K562 (cell line): ENCODE measurements around the gene PRKCE. TPM values are rescaled to one million over a fixed set of nuclear protein-coding genes. Genes with fewer than 3 reads are reported as not detected.
A peak's percentile ranks its signal among the peaks of the same experiment; 100 is the strongest.

Experiments used
- ATAC-seq: fragments of 200-7000 bp; cut with Tn5 transposase; 3 replicates; pipeline ENCODE4 v1.9.1; 2020; ENCODE audit warnings: moderate library complexity
- BruUV-seq: library from RNA; stranded (reverse); fragments of 400-500 nt; replicated peaks from 2 replicates; lab custom pipeline; 2021; lab: Mats Ljungman, UMichigan
- CTCF ChIA-PET: fragments of 300-600 bp; formaldehyde crosslinking; extraction: SDS; loops from one replicate; lab custom pipeline; 2021; ENCODE audit warnings: low intra/inter-chr PET ratio; lab: Yijun Ruan, JAX
- POLR2A ChIA-PET: fragments of 300-600, 350-650 bp; sonication (Branson Sonifier 250); formaldehyde crosslinking; extraction: SDS; loops from one replicate; lab custom pipeline; 2021; ENCODE audit warnings: antibody characterized with exemption, inconsistent platforms; lab: Yijun Ruan, JAX
- DNase-seq, 4 experiments: peaks; one replicate each; pipeline versions ENCODE4 v3.0.0 to v3.0.0-alpha.2; 2011 to 2018; ENCODE audit warnings: low spot score in 3 of 4, mixed read lengths in 3 of 4; ENCODE audit errors: extremely low read depth in 1 of 4
- FAIRE-seq: peaks from 2 replicates; lab custom pipeline; 2011; peaks lifted over from hg19 to GRCh38; lab: Jason Lieb, UNC
- H2AFZ ChIP-seq: 2 replicates; pipeline ENCODE4 v1.6.0; 2011; ENCODE audit warnings: low read depth, low read length, control low read depth, inconsistent platforms
- H3K27ac ChIP-seq: fragments of 200-600 bp; 3 replicates; pipeline ENCODE4 v1.8.0; 2011; ENCODE audit warnings: low read depth, mild to moderate bottlenecking, control low read depth, inconsistent platforms, low read length, moderate library complexity, mixed read lengths; ENCODE audit errors: extremely low read depth
- H3K27me3 ChIP-seq, 2 experiments: fragments of 300-600 bp in 1 of 2; 2 replicates in 1 of 2; 3 replicates in 1 of 2; pipeline versions ENCODE4 v1.6.0 to v1.8.0; 2011; ENCODE audit warnings: inconsistent platforms in 2 of 2, low read length in 2 of 2, mild to moderate bottlenecking in 1 of 2, mixed read lengths in 1 of 2, moderate library complexity in 1 of 2; ENCODE audit not compliant: control insufficient read depth in 2 of 2, insufficient read depth in 2 of 2
- H3K36me3 ChIP-seq: fragments of 300-600 bp; 3 replicates; pipeline ENCODE4 v1.8.0; 2011; ENCODE audit warnings: mild to moderate bottlenecking, low read length, inconsistent platforms; ENCODE audit not compliant: control insufficient read depth, insufficient read depth
- H3K4me1 ChIP-seq, 2 experiments: fragments of 200-600 bp in 1 of 2; replicated peaks in 1 of 2; 2 replicates in 1 of 2; 3 replicates in 1 of 2; pipeline versions ENCODE4 v1.5.1 to v1.8.0; 2011; ENCODE audit warnings: inconsistent platforms in 2 of 2, low read length in 2 of 2, mild to moderate bottlenecking in 1 of 2, mixed read lengths in 1 of 2, moderate library complexity in 1 of 2; ENCODE audit not compliant: control insufficient read depth in 2 of 2, insufficient read depth in 2 of 2
- H3K4me2 ChIP-seq: 2 replicates; pipeline ENCODE4 v1.6.1; 2011; ENCODE audit warnings: low read length, control low read depth, inconsistent platforms, mixed read lengths; ENCODE audit not compliant: insufficient read depth
- H3K4me3 ChIP-seq: fragments of 200-600 bp; sonication (generic), shearing (Covaris generic); 2 replicates; pipeline ENCODE4 v1.5.1; 2016; ENCODE audit warnings: control low read depth, inconsistent platforms
- H3K79me2 ChIP-seq: fragments of 200-600 bp; 3 replicates; pipeline ENCODE4 v1.8.0; 2011; ENCODE audit warnings: low read length, inconsistent platforms; ENCODE audit not compliant: control insufficient read depth, insufficient read depth
- H3K9ac ChIP-seq, 2 experiments: 2 replicates each; pipeline versions ENCODE4 v1.6.0 to v1.6.1; 2011; ENCODE audit warnings: low read depth in 2 of 2, low read length in 2 of 2, control low read depth in 1 of 2, inconsistent platforms in 1 of 2, mild to moderate bottlenecking in 1 of 2, mixed read lengths in 1 of 2; ENCODE audit not compliant: insufficient read depth in 1 of 2
- H3K9me1 ChIP-seq: one replicate; pipeline ENCODE4 v1.6.0; 2011; ENCODE audit warnings: inconsistent platforms, mild to moderate bottlenecking, low read length, moderate library complexity; ENCODE audit not compliant: control insufficient read depth, insufficient read depth
- H3K9me3 ChIP-seq: replicated peaks from 2 replicates; pipeline ENCODE4 v1.5.1; 2011; ENCODE audit warnings: low read depth, low read length, inconsistent platforms; ENCODE audit not compliant: control insufficient read depth, insufficient read depth
- H4K20me1 ChIP-seq: replicated peaks from 2 replicates; pipeline ENCODE4 v1.6.1; 2011; ENCODE audit warnings: low read length, inconsistent platforms, mixed read lengths; ENCODE audit not compliant: control insufficient read depth, insufficient read depth
- BCL6 ChIP-seq: fragments of 250-450 bp; sonication (Bioruptor Pico); IDR thresholded peaks from 2 replicates; pipeline ENCODE4 v1.4.0; 2020
- E2F3 ChIP-seq: fragments of 250-450 bp; sonication (Bioruptor Pico); IDR thresholded peaks from 2 replicates; pipeline ENCODE4 v1.4.0; 2020; ENCODE audit warnings: mild to moderate bottlenecking
- FOXA3 ChIP-seq, 2 experiments: fragments of 450-650 bp in 1 of 2; sonication (generic) in 1 of 2; formaldehyde crosslinking; IDR thresholded peaks in 1 of 2; conservative IDR thresholded peaks in 1 of 2; 2 replicates each; pipeline versions ENCODE4 v1.4.0 to v1.8.0; 2020 to 2022; ENCODE audit warnings: mild to moderate bottlenecking in 2 of 2, missing genetic modification reagents in 1 of 2
- MAFG ChIP-seq: fragments of 450-650 bp; conservative IDR thresholded peaks from 2 replicates; pipeline ENCODE4 v1.6.1; 2016; ENCODE audit warnings: missing genetic modification characterization, missing compliant biosample characterization
- STAT6 ChIP-seq: sonication (generic); formaldehyde crosslinking; IDR thresholded peaks from 2 replicates; pipeline ENCODE4 v1.8.1; 2023; ENCODE audit warnings: mild to moderate bottlenecking, missing genetic modification reagents
- ZKSCAN1 ChIP-seq: fragments of 150-350 bp; IDR thresholded peaks from 2 replicates; pipeline ENCODE4 v1.6.1; 2016; ENCODE audit warnings: low read depth, low read length
- ZNF584 ChIP-seq: fragments of 200-800 bp; sonication (Bioruptor generic); IDR thresholded peaks from 2 replicates; pipeline ENCODE4 v1.6.1; 2016; ENCODE audit warnings: low read depth, mild to moderate bottlenecking, missing genetic modification characterization, missing compliant biosample characterization
- WGBS: fragments of 100-300 bp; shearing (Covaris generic); methylation state at CpG from one replicate; pipeline ENCODE4 v1.1.6; 2016; ENCODE audit warnings: low coverage, mixed read lengths; ENCODE audit not compliant: insufficient coverage; ENCODE audit errors: missing lambda C conversion rate; 5-methylcytosine and 5-hydroxymethylcytosine counted together
- in situ Hi-C: fragments of 300-500 bp; cut with MboI; formaldehyde crosslinking; loops from 4 replicates; pipeline ENCODE4 v1.15.0; 2018; ENCODE audit warnings: inconsistent platforms, mixed read lengths
- intact Hi-C: fragments of 100-400 bp; cut with micrococcal nuclease; formaldehyde crosslinking; loops from 2 replicates; pipeline ENCODE4 v1.14.2; 2022
- polyA plus RNA-seq, 8 experiments: library from polyadenylated mRNA; depleted of rRNA in 4 of 8; stranded (reverse) in 5 of 8; unstranded in 3 of 8; fragments of >200 nt; fragmentation: Nextera tagmentation in 2 of 8; fragmentation: Illumina TruSeq in 1 of 8; extraction: Ambion mirVana in 2 of 8; extraction: Trizol in 1 of 8; gene quantifications; 2 replicates each; pipeline versions ENCODE4 v1.2.1 to v1.2.3, GENCODE V29; 2011 to 2014; ENCODE audit warnings: inconsistent platforms in 1 of 8, missing spikeins in 1 of 8
- total RNA-seq, 7 experiments: library from RNA; depleted of rRNA in 6 of 7; stranded (reverse); fragments of >200 nt in 6 of 7; fragmentation: Illumina TruSeq in 2 of 7; extraction: Trizol in 2 of 7; gene quantifications; 2 replicates each; pipeline versions ENCODE4 v1.2.1 to v1.2.3, GENCODE V29; 2011 to 2021; ENCODE audit warnings: low replicate concordance in 1 of 7

The PRKCE gene
- total and polyA plus RNA-seq, 9 of the 15 experiments (the other 6 are each of a cell fraction or from before 2014, with no cell fraction given), result 0.06 to 1.0 (median 0.22) TPM; not detected in 1

- 8% methylated on average over 6 of the region's 7 CpGs for WGBS
- no peak overlapping the region for H2AFZ ChIP-seq
- H3K9me1 ChIP-seq, result no peaks in the 10 kb centered on the region
- ATAC-seq (no peak), DNase-seq (no peak), FAIRE-seq (no peak)
- CTCF ChIA-PET, result interaction anchor here (0.7 to 2.9 kb wide), 4 partner anchors 372 to 553 kb away, joined by 3 to 36 read pairs (median 9); no protein-coding TSS in a partner anchor
- no peaks in the 10 kb centered on the region for H4K20me1 ChIP-seq
- no peaks in the 10 kb centered on the region for H3K36me3 ChIP-seq
- no peaks in the 10 kb centered on the region for H3K79me2 ChIP-seq
- H3K27me3 ChIP-seq, result peaks cover 0 to 27% of the 10 kb centered on the region in 2 experiments; a peak in 2 of 5 replicates
- no peak overlapping the region for H3K27ac ChIP-seq
- H3K9me3 ChIP-seq, result no peaks in the 10 kb centered on the region
- in situ Hi-C loops (loop anchor here (10.0 to 25.0 kb wide), 2 partner anchors 902 to 1319 kb away; no protein-coding TSS in a partner anchor), intact Hi-C loops (loop anchor here (1.0 to 10.0 kb wide), 5 partner anchors 468 to 1332 kb away; no protein-coding TSS in a partner anchor)
- no peak overlapping the region for H3K4me3 ChIP-seq
- POLR2A ChIA-PET, result interaction anchor here (0.6 kb wide), 2 partner anchors 15 to 56 kb away, joined by 3 read pairs; no protein-coding TSS in a partner anchor
- TF ChIP-seq ZNF584, result no peak
- TF ChIP-seq FOXA3 (CRISPR knock-in tag; conservative IDR thresholded peaks at IDR 0.05 in 1 of 2, IDR thresholded peaks at IDR 0.05 in 1 of 2), result no peak
- TF ChIP-seq BCL6 (CRISPR knock-in tag), result no peak
- TF ChIP-seq MAFG (tag), result no peak
- no peak for TF ChIP-seq E2F3 (CRISPR knock-in tag)
- no peak for TF ChIP-seq STAT6
- TF ChIP-seq ZKSCAN1, result peak; percentile 67; the same call in 1 of the 2 replicates
- no peak overlapping the region for H3K4me2 ChIP-seq
- BruUV-seq, result no TSS peak
- H3K9ac ChIP-seq, result no peak overlapping the region
- no peaks in the 10 kb centered on the region for H3K4me1 ChIP-seq
These were observed 341.4 kb downstream of the PRKCE start for GRCh38 chr2:45992741-45993475.
